Measurements from ENCODE around the gene CRYGD. TPM values are rescaled to one million over a fixed set of nuclear protein-coding genes. Genes with fewer than 3 reads are reported as not detected.
"Not testable (repeated sequence)": the region's sequence is repeated elsewhere in the genome, so short reads cannot be mapped to it uniquely, and the experiment has no call there.

The CRYGD gene
- not detected for total RNA-seq (ENCODE audit: unreplicated experiment)
- long read RNA-seq = 0 reads

DNA sequence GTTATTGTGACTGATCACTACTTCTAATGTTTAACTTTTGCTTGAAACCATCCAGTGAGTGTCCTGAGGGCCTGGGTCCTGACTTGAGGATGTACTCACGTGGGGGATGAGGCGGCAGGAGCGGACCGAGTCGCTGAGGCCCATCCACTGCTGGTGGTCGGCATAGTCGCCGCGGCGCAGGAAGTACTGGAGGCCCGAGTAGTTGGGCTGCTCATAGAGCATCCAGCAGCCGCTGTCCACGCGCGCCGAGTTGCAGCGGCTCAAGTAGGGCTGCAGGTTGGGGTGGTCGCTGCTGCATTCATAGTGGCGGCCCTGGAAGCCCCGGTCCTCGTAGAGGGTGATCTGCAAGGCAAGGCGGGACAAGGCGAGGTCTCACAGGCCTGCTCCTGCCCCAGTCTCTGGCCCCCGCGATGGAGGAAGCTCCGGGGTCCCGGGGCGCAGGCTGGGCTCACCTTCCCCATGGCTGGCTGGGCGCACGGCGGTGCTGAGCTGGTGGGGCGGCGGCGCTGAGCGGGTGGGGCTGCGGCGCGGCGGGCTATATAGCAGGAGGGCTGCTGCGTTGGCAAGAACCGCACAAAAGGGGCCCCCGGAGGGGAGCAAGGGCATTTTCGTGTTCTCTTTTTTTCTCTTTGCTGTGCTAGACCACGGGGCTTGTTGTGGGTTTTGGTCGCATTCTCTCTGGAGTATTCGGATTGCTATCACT lies at the start of gene CRYGD:
Gene CRYGD (minus strand): TSS at position 512 of the 703 bp plus-strand sequence. CDS start 51 bp downstream, at position 461.
- H3K4me3 Mint-ChIP-seq (ENCODE audit: unreplicated experiment) = peak within 1 kb of the TSS; percentile 73
- not testable (repeated sequence) for H3K27me3 Mint-ChIP-seq (ENCODE audit: unreplicated experiment); H3K27ac Mint-ChIP-seq (ENCODE audit: unreplicated experiment); H3K4me1 Mint-ChIP-seq (ENCODE audit: unreplicated experiment); H3K9me3 Mint-ChIP-seq (ENCODE audit: unreplicated experiment); H3K36me3 Mint-ChIP-seq (ENCODE audit: low read depth, unreplicated experiment)
- peak; percentile 11 for DNase-seq (ENCODE audit: low spot score)

DNA sequence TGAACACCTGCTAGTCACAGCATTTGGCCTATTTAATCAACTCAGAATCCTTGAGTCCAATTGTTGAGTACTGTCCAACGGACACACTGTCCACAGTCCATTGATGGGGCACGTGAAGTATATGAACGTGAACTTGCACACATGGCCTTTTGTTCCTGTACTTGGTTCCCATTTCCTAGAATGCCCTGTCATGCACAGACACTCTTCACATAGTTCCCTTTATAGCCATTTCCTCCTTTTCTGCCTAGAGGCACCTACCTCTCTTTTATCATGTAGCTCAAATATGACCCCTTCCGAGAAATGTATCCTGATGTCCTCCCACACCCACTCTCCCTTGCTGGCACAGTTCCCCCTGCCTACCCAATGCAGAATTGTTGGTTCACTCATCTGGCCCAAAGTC lies 47.8 kb upstream of the CRYGD start:
- Mint-ChIP-seq H3K27ac (ENCODE audit: unreplicated experiment) (no peak overlapping the region), H3K36me3 (ENCODE audit: low read depth, unreplicated experiment) (no peaks in the 10 kb centered on the region), H3K4me3 (ENCODE audit: unreplicated experiment) (no peak overlapping the region), H3K9me3 (ENCODE audit: unreplicated experiment) (no peaks in the 10 kb centered on the region), H3K4me1 (ENCODE audit: unreplicated experiment) (peaks cover 2% of the 10 kb centered on the region), H3K27me3 (ENCODE audit: unreplicated experiment) (peaks cover 3% of the 10 kb centered on the region)
- no peak for DNase-seq (ENCODE audit: low spot score)
- TF ChIP-seq, protein P1, sequence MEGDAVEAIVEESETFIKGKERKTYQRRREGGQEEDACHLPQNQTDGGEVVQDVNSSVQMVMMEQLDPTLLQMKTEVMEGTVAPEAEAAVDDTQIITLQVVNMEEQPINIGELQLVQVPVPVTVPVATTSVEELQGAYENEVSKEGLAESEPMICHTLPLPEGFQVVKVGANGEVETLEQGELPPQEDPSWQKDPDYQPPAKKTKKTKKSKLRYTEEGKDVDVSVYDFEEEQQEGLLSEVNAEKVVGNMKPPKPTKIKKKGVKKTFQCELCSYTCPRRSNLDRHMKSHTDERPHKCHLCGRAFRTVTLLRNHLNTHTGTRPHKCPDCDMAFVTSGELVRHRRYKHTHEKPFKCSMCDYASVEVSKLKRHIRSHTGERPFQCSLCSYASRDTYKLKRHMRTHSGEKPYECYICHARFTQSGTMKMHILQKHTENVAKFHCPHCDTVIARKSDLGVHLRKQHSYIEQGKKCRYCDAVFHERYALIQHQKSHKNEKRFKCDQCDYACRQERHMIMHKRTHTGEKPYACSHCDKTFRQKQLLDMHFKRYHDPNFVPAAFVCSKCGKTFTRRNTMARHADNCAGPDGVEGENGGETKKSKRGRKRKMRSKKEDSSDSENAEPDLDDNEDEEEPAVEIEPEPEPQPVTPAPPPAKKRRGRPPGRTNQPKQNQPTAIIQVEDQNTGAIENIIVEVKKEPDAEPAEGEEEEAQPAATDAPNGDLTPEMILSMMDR (IDR thresholded peaks at IDR 0.05; ENCODE audit: unreplicated experiment) = no peak

DNA sequence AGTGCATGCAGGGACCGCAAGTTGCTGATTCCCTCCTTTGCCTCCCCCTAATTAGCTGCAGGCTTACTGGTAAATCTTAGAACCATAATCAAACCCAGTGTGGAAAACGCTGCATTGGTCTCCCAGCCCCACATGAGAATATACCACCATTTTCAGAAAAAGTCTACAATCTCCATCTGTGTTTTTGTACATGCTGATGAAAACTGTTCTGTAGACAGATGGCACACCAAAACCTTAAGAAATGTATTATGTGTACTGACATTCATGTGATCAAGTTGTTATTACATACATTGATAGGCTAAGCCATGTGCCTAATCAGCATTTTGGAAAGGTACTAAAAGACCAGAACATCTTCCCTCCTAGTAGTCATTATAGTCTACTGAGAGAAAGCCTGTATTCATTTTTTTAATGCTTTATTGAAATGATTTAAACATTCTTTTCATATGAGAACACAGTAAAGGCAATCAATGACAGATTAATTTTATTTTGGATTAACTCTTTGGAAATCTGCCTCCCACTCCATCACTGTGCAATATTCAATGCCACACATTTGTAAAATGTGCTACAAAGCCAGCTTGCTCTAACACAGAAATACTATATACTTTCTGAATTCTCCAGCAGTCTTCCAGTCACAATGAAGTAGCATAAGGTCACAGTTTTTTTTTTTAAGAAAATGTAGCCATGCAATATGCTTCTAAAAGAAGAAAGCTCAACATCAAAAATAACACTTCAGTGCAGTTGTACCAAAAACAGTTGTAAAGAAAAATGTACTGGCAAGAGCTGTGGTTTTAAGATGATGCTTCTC lies 40.8 kb upstream of the CRYGD start:
- Mint-ChIP-seq H3K27me3 (ENCODE audit: unreplicated experiment) (peaks cover 2% of the 10 kb centered on the region), H3K27ac (ENCODE audit: unreplicated experiment) (no peak overlapping the region), H3K4me3 (ENCODE audit: unreplicated experiment) (no peak overlapping the region), H3K36me3 (ENCODE audit: low read depth, unreplicated experiment) (no peaks in the 10 kb centered on the region), H3K4me1 (ENCODE audit: unreplicated experiment) (no peaks in the 10 kb centered on the region), H3K9me3 (ENCODE audit: unreplicated experiment) (no peaks in the 10 kb centered on the region)
- TF ChIP-seq, protein P1 (IDR thresholded peaks at IDR 0.05; ENCODE audit: unreplicated experiment) = no peak
- no peak for DNase-seq (ENCODE audit: low spot score)

DNA sequence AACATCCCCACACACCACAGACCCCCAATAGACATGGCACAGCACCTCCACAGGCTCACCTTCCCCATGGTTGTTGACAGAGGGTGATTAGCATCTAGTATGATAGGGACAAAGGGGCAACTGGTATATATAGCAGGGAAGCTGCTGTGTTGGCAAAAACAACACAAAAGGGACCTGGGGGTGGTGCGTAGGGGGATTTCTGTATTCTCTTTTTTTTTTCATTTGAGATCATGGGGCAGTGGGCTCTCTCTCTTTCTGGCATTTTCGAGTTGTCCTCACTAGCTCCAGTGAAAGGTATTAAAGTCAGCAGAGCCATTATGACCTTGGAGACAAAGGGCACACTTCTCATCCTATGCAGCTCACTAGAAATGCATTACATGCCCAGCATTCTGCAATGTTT lies 39.2 kb upstream of the CRYGD start, which contains the start of gene CRYGA:
Gene CRYGA (minus strand): TSS at position 101 of the 400 bp plus-strand sequence. CDS start 33 bp downstream, at position 68.
- DNase-seq (ENCODE audit: low spot score) = no peak
- H3K9me3 Mint-ChIP-seq (ENCODE audit: unreplicated experiment) = no peaks in the 10 kb centered on the region
- H3K4me3 Mint-ChIP-seq (ENCODE audit: unreplicated experiment) = no peak within 1 kb of the TSS
- H3K36me3 Mint-ChIP-seq (ENCODE audit: low read depth, unreplicated experiment) = no peaks in the 10 kb centered on the region
- H3K27ac Mint-ChIP-seq (ENCODE audit: unreplicated experiment) = no peak within 1 kb of the TSS
- H3K27me3 Mint-ChIP-seq (ENCODE audit: unreplicated experiment) = peaks cover 5% of the 10 kb centered on the region
- TF ChIP-seq, protein P1 (IDR thresholded peaks at IDR 0.05; ENCODE audit: unreplicated experiment) = no peak
- H3K4me1 Mint-ChIP-seq (ENCODE audit: unreplicated experiment) = no peaks in the 10 kb centered on the region

DNA sequence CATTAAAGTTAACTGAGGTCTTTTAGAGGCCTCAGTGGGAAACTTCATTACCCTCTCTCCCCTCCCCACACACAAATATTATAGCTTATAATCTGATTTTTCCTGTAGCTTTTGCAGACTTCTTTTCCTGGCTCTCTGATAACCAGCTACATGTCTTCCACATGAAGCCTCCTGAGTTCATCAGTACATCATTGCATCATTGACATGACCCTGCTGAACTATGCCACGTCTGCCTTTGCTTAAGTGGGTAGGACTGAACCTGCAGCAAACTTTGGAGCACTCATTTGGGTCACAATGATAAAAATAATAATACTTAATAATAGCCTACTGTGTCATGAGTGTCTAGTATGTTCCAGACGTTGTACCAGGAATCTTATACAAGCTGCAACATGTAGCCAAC lies 32.1 kb upstream of the CRYGD start:
- Mint-ChIP-seq H3K36me3 (ENCODE audit: low read depth, unreplicated experiment) (no peaks in the 10 kb centered on the region), H3K9me3 (ENCODE audit: unreplicated experiment) (no peaks in the 10 kb centered on the region), H3K27ac (ENCODE audit: unreplicated experiment) (no peak overlapping the region), H3K27me3 (ENCODE audit: unreplicated experiment) (peaks cover 3% of the 10 kb centered on the region), H3K4me1 (ENCODE audit: unreplicated experiment) (no peaks in the 10 kb centered on the region), H3K4me3 (ENCODE audit: unreplicated experiment) (no peak overlapping the region)
- DNase-seq (ENCODE audit: low spot score) = no peak
- TF ChIP-seq, protein P1 (IDR thresholded peaks at IDR 0.05; ENCODE audit: unreplicated experiment) = no peak

Data from endothelial cell (in vitro differentiated cells).